ENCODE data around the gene HOXA2.

- TF ChIP-seq TAF1 (IDR thresholded peaks at IDR 0.05; ENCODE audit: borderline replicate concordance, low read depth, low read length) (no peak), POLR2A (IDR thresholded peaks at IDR 0.05; ENCODE audit: low read depth, low read length) (no peak), POLR2AphosphoS5 (IDR thresholded peaks at IDR 0.05; ENCODE audit: low read depth, low read length) (no peak)
Observed at GRCh38 chr7:27148756-27149641, 46.5 kb upstream of the HOXA2 start.

All from GM12892 (cell line).